GM18858 (cell line): ENCODE data around the gene SLC10A2.

ENCODE experiments used
- ATAC-seq: cut with Tn5 transposase; IDR thresholded peaks from one replicate; pipeline ENCODE4 v1.9.1; 2021; ENCODE audit not compliant: unreplicated experiment

Gene SLC10A2

GRCh38 chr13:103055166-103055565 lies 11.1 kb downstream of the SLC10A2 start:
- ATAC-seq: no peak

DNA sequence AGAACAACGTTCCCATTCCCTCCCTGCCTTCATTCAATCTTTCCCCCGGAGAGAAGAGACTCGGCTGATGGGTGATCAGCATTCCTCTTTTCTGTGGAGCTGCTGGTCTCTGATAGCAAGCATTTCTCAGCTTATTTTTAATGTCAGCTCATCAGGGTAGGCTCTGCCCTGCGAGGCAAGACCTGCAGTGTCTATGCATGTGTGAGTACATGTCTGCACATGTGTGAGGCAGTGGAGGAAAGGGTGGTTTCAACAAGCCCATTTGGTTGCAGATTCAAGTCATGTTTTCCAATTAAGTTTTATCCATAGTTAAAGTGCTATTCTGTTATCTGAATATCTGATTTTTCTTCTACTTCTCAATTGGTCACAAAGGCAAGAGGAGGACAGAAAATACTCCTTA lies 19.5 kb downstream of the SLC10A2 start:
- no peak for ATAC-seq

DNA sequence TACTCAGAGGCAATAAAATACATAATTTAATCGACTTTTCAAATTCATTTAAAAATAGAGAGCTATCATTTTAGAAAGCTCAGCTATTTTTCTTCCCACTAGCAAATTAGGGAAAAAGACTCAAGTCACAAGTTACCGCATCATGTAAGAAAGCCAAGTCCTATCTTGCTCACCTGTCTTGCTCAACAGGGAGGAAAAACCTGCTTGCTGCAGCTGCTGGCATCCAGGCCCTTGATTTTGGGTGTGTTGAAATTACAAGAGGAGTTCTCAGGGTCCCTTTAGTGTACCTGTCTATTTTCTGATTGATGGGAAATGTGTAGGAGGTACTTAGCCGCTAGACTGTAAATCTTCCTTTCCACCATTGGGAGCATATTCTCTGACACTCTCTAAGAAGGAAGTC lies 22.2 kb downstream of the SLC10A2 start:
- ATAC-seq: no peak

DNA sequence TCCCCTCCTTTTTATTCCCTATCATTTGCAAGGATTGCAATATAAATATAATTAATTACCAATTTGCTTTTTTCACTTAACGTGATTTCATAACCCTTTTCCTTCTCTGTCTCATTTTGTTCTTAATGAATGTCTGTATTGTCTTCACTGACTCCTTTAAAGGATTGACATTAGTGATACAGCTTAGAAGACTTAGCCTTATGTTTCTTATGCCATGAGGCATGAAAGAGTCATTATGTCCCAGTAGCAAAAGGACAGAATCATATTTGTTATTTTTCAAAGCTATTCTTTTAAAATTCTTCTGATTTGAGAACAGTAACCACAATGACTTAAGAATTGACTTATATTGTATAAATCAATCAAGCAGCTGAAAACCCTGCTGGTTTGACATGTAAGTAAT lies 26.2 kb downstream of the SLC10A2 start:
- ATAC-seq: no peak

DNA sequence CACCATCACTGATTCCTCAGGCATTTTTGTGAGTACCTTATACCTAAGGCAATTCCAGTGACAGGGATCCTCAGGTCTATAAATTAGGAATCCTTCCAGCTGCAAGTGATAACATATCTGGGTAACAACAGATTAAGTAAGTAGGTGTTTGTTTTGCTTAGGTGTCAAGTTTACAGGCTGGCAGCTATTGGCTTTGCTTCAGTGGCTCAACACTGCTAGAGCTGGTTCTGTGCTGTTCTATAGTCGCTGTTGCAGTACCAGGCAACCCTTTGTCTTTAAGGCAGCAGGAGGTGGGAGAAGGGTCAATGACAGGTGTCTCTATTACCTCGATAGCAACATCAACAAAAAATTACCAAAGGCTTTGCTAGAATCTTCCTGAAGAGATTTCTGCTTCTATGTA lies 27.0 kb downstream of the SLC10A2 start:
- ATAC-seq: no peak

DNA sequence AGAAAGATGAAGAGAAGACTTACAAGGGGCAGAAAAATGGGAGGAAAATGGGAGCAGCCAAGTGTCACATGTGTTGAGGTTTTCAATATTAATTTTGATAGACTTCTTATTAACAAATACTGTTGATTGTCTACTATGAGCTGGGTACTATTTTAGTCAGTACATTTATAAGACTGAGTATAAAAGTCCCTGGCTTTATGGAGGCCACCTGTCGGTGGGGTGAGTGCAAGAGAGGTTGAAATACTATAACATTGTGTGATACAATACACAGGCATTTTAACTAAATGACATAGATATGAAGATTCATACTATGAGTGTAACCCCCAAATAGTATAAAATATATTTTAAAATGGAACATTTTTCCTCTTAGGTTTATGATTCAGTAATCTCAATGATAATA lies 29.9 kb downstream of the SLC10A2 start:
- ATAC-seq: no peak

DNA sequence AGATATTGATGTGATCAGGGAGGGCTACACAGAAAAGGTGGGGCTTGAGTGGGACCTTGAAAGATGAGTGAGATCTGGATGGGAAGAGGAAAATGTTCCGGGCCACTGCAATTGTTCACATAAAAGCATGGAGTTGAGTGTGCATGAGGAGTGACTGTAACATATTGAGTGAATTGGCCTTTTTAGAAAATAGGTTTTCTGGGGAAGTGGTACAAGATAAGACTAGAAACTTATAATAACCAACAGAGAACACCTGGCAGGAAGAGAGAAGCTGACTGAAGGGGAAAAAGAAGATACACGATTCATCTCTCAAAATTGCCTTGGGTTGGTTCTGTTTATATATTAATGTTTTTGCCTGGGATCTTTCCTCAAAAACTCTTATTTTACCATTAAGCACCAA lies 32.2 kb downstream of the SLC10A2 start:
- no peak for ATAC-seq

DNA sequence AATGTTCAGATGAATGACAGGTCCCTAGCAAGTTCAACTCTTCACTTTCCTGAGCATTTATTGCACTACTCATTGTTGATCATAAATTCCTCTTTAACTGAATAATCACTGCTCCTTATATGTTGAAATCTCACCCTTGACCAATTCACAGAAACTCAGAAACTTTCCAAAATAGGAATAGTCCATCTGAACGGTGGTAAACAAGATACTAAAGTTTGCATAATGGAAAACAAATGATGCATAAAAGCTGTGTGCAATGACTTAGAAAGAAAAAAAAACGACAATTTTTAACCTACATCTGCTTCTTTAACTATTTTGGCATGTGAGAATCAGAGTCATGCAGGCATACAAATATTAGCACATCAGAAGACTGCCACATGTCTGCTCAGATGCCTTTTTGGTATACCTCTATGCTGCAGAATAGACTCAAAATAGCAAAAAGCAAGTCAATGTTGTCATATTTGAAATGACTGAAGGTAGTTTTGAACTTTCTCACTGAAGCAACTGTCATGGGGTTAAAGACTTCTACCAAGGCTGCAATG lies 34.8 kb downstream of the SLC10A2 start:
- peak; percentile 96 for ATAC-seq

- no peak for ATAC-seq
These were observed 35.4 kb downstream of the SLC10A2 start for GRCh38 chr13:103030776-103031175.

DNA sequence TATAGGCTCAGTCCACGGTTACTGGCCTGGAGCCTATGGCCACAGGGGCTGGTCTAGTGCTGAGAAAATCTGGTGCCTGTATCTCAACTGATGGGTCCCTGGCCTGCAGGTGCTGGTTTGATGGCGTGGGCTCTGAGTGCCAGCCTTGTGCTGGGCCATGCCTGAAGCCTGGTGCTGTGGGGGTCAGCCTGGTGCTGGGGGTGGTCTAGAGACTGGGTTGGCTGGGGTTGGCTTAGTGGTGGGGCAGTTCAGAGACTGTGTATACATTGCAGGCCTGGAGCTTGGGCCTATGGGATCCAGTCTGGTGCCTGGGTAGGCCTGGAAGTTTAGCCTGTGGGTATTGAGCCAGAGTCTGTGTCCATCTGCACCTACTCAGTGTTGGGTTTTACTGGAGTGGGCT lies 36.4 kb downstream of the SLC10A2 start:
- no peak for ATAC-seq

DNA sequence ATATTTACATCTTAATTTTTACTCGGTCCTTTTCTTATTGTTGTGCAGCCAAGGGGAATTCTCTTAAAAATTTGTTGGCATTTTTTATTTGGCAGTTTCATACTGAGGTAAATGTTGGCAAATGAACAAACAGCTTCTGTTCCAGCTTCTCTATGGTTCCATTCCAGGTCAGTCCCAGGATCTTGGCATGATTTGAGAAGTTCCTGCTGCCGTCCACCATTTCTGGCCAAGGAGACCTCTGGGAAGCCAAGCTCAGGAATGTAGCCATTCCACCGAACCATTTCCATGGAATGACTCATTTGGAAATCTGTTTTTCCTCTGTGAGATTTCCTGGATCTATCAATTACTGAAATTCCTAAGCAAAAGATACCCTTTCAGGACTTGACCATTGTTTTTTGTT lies 43.9 kb downstream of the SLC10A2 start:
- ATAC-seq: no peak

GRCh38 chr13:103018556-103018955 lies 47.7 kb downstream of the SLC10A2 start:
- no peak for ATAC-seq

DNA sequence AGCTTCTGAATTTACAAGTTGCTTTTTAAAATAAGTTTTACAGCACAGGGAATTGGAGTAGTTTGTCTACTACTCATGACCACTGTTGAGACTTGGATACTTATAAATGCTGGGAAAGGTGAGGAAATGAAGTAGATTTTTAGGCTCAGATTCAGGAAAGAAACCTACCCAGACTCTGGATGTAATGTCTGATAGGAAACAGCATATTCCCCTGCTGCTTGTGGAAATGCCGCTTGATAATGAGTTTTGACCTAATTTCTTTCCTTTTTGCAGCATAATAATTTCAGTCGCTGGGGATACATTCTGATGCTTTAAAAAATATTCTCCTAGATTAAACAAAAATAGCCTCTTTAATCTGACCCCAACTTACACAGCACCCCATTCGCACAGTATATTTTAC lies 53.6 kb downstream of the SLC10A2 start:
- ATAC-seq: no peak

DNA sequence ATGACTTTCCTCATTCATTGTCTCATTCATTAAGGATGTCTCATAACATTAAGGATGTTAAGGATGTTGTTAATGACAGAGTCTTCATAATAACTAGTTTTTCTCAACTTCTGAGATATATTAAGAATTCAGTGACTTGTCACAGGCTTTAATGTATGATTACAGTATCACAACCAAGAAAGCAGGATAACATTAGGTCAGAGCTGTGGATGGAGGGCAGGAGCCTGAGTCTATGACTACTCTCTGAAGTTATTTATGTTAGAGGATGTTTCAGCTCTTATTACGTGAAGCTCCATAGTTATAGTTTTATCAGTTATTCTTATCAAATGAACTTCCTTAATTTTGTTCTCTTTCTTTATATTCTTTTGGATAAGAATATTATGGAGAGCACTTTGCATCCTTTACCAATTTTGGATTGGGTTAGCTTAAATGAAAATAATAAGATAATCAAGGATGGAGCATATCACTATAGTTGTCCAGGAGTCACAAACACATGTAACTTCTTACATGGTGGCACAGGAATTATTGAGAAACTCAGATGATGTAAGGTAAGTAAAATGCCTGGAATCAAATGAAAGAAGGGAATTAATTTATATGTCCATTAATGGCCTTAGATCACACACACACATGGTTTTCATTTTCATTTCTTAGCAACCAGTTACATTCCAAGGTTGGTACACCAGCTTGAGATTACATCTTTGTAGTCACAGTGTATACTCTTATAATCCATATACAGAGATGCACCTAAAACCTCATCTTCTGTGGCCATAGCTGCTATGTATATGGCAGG lies 57.0 kb downstream of the SLC10A2 start:
- ATAC-seq: no peak

DNA sequence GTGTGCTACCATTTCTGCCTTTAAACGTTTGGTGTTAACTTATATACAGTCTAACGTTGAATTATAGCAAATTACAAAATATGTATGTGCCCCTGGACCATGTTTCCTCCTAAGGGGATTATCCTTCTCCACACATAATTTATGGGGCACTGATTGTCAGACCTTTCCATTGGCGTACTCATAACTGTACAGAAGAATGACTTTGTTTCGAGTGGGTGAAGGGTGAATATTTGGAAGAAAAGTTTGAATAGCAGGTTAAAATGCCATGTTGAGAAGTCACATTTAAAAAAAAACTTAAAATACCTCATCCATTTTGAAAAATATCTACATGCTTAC lies 58.8 kb downstream of the SLC10A2 start:
- ATAC-seq: peak; percentile 24

DNA sequence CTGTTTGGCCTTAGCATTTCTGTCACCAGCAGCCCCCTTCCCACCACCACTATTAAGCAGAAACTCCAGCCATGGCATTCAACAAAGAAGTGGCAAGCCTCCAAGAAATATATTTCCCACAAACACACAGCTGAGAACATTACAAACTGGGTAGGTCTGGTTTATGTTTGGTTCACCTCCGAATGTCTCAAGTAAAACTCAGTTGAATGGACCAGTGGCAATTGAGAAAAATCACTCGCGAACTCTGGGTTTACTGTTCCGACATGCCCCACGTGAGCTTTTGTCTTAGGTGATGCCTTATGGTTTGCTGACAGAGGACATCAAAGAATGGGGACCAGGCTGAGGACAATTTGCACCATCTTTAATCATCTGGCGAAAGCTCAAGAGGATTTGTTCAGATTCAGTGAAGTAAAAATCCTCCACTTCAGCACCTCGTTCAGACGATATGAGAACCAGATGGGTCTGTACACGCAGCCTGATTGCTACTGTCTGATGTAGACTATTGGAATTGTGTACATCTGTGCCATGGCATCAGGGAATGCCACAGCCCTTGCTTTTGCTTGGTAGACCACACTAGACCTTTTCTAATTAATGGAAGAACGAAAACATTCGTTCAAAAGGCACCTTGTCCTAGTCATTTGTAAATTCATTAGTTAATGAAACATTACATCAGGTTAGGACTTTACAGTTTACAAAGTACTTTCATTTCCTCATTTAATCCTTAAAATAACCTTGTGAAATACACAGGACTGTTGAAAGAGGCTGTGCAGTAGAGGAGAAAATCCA lies 59.4 kb downstream of the SLC10A2 start:
- peak; percentile 95 for ATAC-seq

DNA sequence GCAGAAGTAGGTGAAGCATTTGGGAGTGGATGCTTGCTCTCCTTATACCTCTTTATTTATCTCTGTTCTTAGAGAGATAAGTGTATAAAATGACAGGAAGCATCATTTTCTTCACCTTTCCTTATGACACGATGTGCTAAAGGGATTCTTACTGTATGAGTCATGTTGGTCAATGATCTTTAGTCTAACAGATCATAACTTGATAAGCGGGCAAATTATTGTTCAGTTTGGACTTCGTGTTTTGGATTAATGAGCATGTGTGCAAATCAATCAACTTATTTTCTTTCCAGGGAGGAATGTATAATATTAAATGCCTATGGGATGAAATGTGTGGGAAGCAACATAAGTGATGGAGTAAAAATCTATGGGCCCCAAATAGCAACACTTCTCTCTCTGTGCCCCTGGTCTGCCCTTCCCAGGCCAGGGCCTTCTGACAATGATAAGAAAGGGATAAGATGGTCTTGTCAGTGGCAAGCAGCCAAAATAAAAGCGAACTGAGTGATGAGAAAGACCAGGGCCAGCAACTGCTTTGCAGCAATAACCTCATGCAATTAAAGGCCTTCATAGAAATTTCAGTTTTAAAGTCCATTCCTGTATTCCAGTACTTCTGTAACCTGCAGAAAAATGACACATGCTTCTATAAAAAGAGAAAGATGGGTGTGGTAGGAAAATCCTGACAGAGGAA lies 61.4 kb downstream of the SLC10A2 start:
- ATAC-seq: no peak

GRCh38 chr13:103003631-103004030 lies 62.6 kb downstream of the SLC10A2 start:
- no peak for ATAC-seq

GRCh38 chr13:103002279-103002678 lies 63.9 kb downstream of the SLC10A2 start:
- no peak for ATAC-seq

GRCh38 chr13:103000157-103000556 lies 66.1 kb downstream of the SLC10A2 start:
- no peak for ATAC-seq

DNA sequence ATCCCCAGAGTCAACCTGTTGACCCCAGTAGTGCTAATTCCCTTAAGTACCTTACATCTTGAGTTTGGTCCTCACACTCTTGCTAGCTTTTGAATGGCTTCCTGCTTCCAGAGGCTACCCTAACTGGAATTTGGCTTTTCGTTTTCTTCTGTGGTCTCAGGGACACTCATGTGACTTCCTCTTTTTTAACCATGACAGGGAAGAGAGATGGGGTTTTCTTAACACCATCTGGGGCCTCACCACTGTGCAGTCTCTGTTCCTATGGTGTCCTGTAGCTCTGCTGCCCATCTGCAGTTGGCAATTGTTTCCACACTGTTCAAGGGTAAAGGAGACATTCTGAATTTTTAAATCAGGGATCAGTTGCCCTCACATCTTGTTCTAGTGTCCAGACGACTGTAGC lies 66.7 kb downstream of the SLC10A2 start:
- ATAC-seq: peak; percentile 53
